HepG2 (cell line): ENCODE measurements around the gene NF2. TPM values are rescaled to one million over a fixed set of nuclear protein-coding genes. Genes with fewer than 3 reads are reported as not detected.

Source experiments
- ATAC-seq: fragments of 200-7000 bp; cut with Tn5 transposase; 3 replicates; pipeline ENCODE4 v1.9.1; 2020; ENCODE audit warnings: mild to moderate bottlenecking, moderate library complexity
- BruUV-seq: library from RNA; stranded (reverse); fragments of 400-500 nt; replicated peaks from 2 replicates; lab custom pipeline; 2021; lab: Mats Ljungman, UMichigan
- CTCF ChIA-PET: fragments of 300-600 bp; formaldehyde crosslinking; extraction: SDS; loops from one replicate; lab custom pipeline; 2021; ENCODE audit warnings: low total read pairs, inconsistent platforms, low intra/inter-chr PET ratio; lab: Yijun Ruan, JAX
- POLR2A ChIA-PET: fragments of 350-600 bp; sonication (Branson Sonifier 250); formaldehyde crosslinking; loops from one replicate; lab custom pipeline; 2020; ENCODE audit warnings: antibody characterized with exemption, inconsistent platforms; lab: Yijun Ruan, JAX
- DNase-seq: peaks from one replicate; pipeline ENCODE4 v3.0.0-alpha.2; 2015; ENCODE audit warnings: low spot score
- FAIRE-seq: peaks from 3 replicates; lab custom pipeline; 2011; peaks lifted over from hg19 to GRCh38; lab: Jason Lieb, UNC
- H2AFZ ChIP-seq: one replicate; pipeline ENCODE4 v1.6.1; 2011; ENCODE audit warnings: low read length, inconsistent platforms
- H3K27ac ChIP-seq: fragments of 300-600 bp; 3 replicates; pipeline ENCODE4 v1.8.0; 2011; ENCODE audit warnings: mixed run types, mild to moderate bottlenecking, mixed read lengths, low read length, inconsistent platforms; ENCODE audit not compliant: insufficient read depth; ENCODE audit errors: extremely low read length
- H3K27me3 ChIP-seq, 2 experiments: fragments of 200-600 bp in 1 of 2; 2 replicates in 1 of 2; 3 replicates in 1 of 2; pipeline versions ENCODE4 v1.6.0 to v1.8.0; 2011; ENCODE audit warnings: low read length in 2 of 2, mild to moderate bottlenecking in 2 of 2, moderate library complexity in 2 of 2, inconsistent platforms in 1 of 2; ENCODE audit not compliant: insufficient read depth in 2 of 2, control insufficient read depth in 1 of 2
- H3K36me3 ChIP-seq, 2 experiments: fragments of 200-600 bp in 1 of 2; replicated peaks in 1 of 2; 2 replicates in 1 of 2; 3 replicates in 1 of 2; pipeline versions ENCODE4 v1.5.1 to v1.8.0; 2011; ENCODE audit warnings: low read length in 2 of 2, inconsistent platforms in 1 of 2; ENCODE audit not compliant: insufficient read depth in 2 of 2, control insufficient read depth in 1 of 2
- H3K4me1 ChIP-seq: 2 replicates; pipeline ENCODE4 v1.5.1; 2012; ENCODE audit warnings: low read length, inconsistent platforms; ENCODE audit not compliant: insufficient read depth
- H3K4me2 ChIP-seq: 2 replicates; pipeline ENCODE4 v1.6.0; 2011; ENCODE audit warnings: low read depth, low read length, inconsistent platforms
- H3K4me3 ChIP-seq, 3 experiments: fragments of 200-600 bp in 1 of 3; sonication (generic), shearing (Covaris generic) in 1 of 3; replicated peaks in 1 of 3; 2 replicates each; pipeline ENCODE4 v1.5.1; 2011 to 2016; ENCODE audit warnings: low read length in 3 of 3, inconsistent platforms in 2 of 3, low read depth in 2 of 3, mild to moderate bottlenecking in 2 of 3, control low read depth in 1 of 3, mixed read lengths in 1 of 3; ENCODE audit not compliant: insufficient read depth in 1 of 3
- H3K79me2 ChIP-seq: one replicate; pipeline ENCODE4 v1.6.1; 2011; ENCODE audit warnings: low read length, inconsistent platforms; ENCODE audit not compliant: insufficient read depth
- H3K9ac ChIP-seq: 2 replicates; pipeline ENCODE4 v1.6.0; 2011; ENCODE audit warnings: mild to moderate bottlenecking, low read depth, low read length, inconsistent platforms; ENCODE audit not compliant: insufficient read depth
- H3K9me3 ChIP-seq: 2 replicates; pipeline ENCODE4 v1.5.1; 2012; ENCODE audit warnings: mild to moderate bottlenecking, low read length
- H4K20me1 ChIP-seq: 2 replicates; pipeline ENCODE4 v1.6.0; 2011; ENCODE audit warnings: inconsistent platforms, mild to moderate bottlenecking, low read length, moderate library complexity; ENCODE audit not compliant: insufficient read depth
- ATF4 ChIP-seq, 2 experiments: fragments of 450-650 bp in 1 of 2; sonication (generic) in 1 of 2; formaldehyde crosslinking; IDR thresholded peaks; 2 replicates each; pipeline versions ENCODE4 v1.5.0 to v1.8.0; 2020 to 2022; ENCODE audit warnings: mild to moderate bottlenecking in 1 of 2, missing genetic modification reagents in 1 of 2
- GTF3A ChIP-seq: sonication (generic); formaldehyde crosslinking; conservative IDR thresholded peaks from 2 replicates; pipeline ENCODE4 v1.4.0; 2020; ENCODE audit warnings: mild to moderate bottlenecking, missing genetic modification reagents
- HIVEP1 ChIP-seq: sonication (generic); formaldehyde crosslinking; IDR thresholded peaks from 2 replicates; pipeline ENCODE4 v1.4.0; 2020; ENCODE audit warnings: mild to moderate bottlenecking, missing genetic modification reagents
- MAFK ChIP-seq, 2 experiments: IDR thresholded peaks in 1 of 2; conservative IDR thresholded peaks in 1 of 2; 2 replicates each; pipeline ENCODE4 v1.6.1; 2011; ENCODE audit warnings: improper control_type of control experiment in 2 of 2, low read length in 2 of 2
- SATB2 ChIP-seq: sonication (generic); formaldehyde crosslinking; IDR thresholded peaks from 2 replicates; pipeline ENCODE4 v1.5.0; 2020; ENCODE audit warnings: missing genetic modification reagents
- SOX6 ChIP-seq, 2 experiments: fragments of 450-650 bp in 1 of 2; sonication (generic) in 1 of 2; formaldehyde crosslinking in 1 of 2; IDR thresholded peaks; 2 replicates each; pipeline versions ENCODE4 v1.4.0 to v1.6.1; 2017 to 2020; ENCODE audit warnings: antibody characterized with exemption in 1 of 2, mild to moderate bottlenecking in 1 of 2, missing genetic modification reagents in 1 of 2
- SRSF9 ChIP-seq: fragments of 200-400 bp; formaldehyde crosslinking; IDR thresholded peaks from 2 replicates; pipeline ENCODE4 v1.6.1; 2018; ENCODE audit warnings: borderline replicate concordance, mild to moderate bottlenecking, low read depth, low read length; ENCODE audit not compliant: insufficient read depth, poor library complexity, severe bottlenecking
- ZBTB46 ChIP-seq: sonication (generic); formaldehyde crosslinking; IDR thresholded peaks from 2 replicates; pipeline ENCODE4 v1.4.0; 2020; ENCODE audit warnings: mild to moderate bottlenecking, missing genetic modification reagents, borderline replicate concordance
- ZNF234 ChIP-seq: sonication (generic); formaldehyde crosslinking; conservative IDR thresholded peaks from 2 replicates; pipeline ENCODE4 v1.5.1; 2020; ENCODE audit warnings: mild to moderate bottlenecking, missing genetic modification reagents
- ZNF543 ChIP-seq: sonication (generic); formaldehyde crosslinking; IDR thresholded peaks from 2 replicates; pipeline ENCODE4 v1.4.0; 2020; ENCODE audit warnings: mild to moderate bottlenecking, missing genetic modification reagents
- ZNF562 ChIP-seq: sonication (generic); formaldehyde crosslinking; IDR thresholded peaks from 2 replicates; pipeline ENCODE4 v1.8.0; 2022; ENCODE audit warnings: missing genetic modification reagents, borderline replicate concordance
- ZNF660 ChIP-seq: sonication (generic); formaldehyde crosslinking; IDR thresholded peaks from 2 replicates; pipeline ENCODE4 v1.5.1; 2020; ENCODE audit warnings: mild to moderate bottlenecking, low read depth, missing genetic modification reagents, borderline replicate concordance
- ZNF75D ChIP-seq: sonication (generic); formaldehyde crosslinking; IDR thresholded peaks from 2 replicates; pipeline ENCODE4 v1.8.1; 2023; ENCODE audit warnings: missing genetic modification reagents, mild to moderate bottlenecking, borderline replicate concordance
- ZNF766 ChIP-seq: sonication (generic); formaldehyde crosslinking; IDR thresholded peaks from 2 replicates; pipeline ENCODE4 v1.5.0; 2020; ENCODE audit warnings: missing genetic modification reagents, borderline replicate concordance
- WGBS: methylation state at CpG from one replicate; pipeline ENCODE4 v1.1.6; 2017; ENCODE audit warnings: low lambda C conversion rate; 5-methylcytosine and 5-hydroxymethylcytosine counted together
- in situ Hi-C: cut with HindIII; loops from 2 replicates; pipeline ENCODE4 v1.10.0; 2017; ENCODE audit warnings: low pct_unique_long_range_greater_than_20kb; ENCODE audit not compliant: extremely low pct_ligation_motif_present
- intact Hi-C: fragments of 100-400 bp; cut with micrococcal nuclease; formaldehyde crosslinking; loops from one replicate; pipeline ENCODE4 v1.10.0; 2022; ENCODE audit not compliant: unreplicated experiment
- polyA plus RNA-seq, 8 experiments: library from polyadenylated mRNA; depleted of rRNA in 3 of 8; stranded (reverse) in 7 of 8; unstranded in 1 of 8; fragments of >200 nt; fragmentation: Illumina TruSeq in 4 of 8; extraction: Trizol in 4 of 8; gene quantifications; 2 replicates each; pipeline versions ENCODE4 v1.2.1 to v1.2.3, GENCODE V29; 2011 to 2016; ENCODE audit warnings: low read depth in 4 of 8, missing spikeins in 1 of 8, mixed read lengths in 1 of 8; ENCODE audit not compliant: insufficient read depth in 1 of 8
- total RNA-seq, 5 experiments: library from RNA; depleted of rRNA; stranded (reverse); fragments of >200 nt; fragmentation: Illumina TruSeq; extraction: Trizol; gene quantifications; 2 replicates each; pipeline ENCODE4 v1.2.3, GENCODE V29; 2016; ENCODE audit warnings: low read depth in 1 of 5

NF2 gene
- total and polyA plus RNA-seq, 2 of the 13 experiments (the other 11 are each of a cell fraction or from before 2014, with no cell fraction given), result 9.3 to 33.3 TPM

- POLR2A ChIA-PET, result interaction anchor here (1.2 to 3.1 kb wide), 7 partner anchors 13 to 41 kb away, joined by 5 to 95 read pairs (median 50); partner anchors contain the start of gene NIPSNAP1
- in situ Hi-C loops (no loop called here), intact Hi-C loops (no loop called here)
- Histone ChIP-seq H3K9ac (no peak overlapping the region), H3K4me3 (no peak overlapping the region), H3K79me2 (peaks cover 17% of the 10 kb centered on the region), H3K27ac (peak overlapping the region; percentile 87), H4K20me1 (no peaks in the 10 kb centered on the region), H3K36me3 (peaks cover 20 to 53% of the 10 kb centered on the region in 2 experiments), H2AFZ (no peak overlapping the region), H3K9me3 (no peaks in the 10 kb centered on the region), H3K4me2 (no peak overlapping the region), H3K4me1 (peaks cover 14% of the 10 kb centered on the region)
- CTCF ChIA-PET, result no interaction called here
- BruUV-seq, result TSS peak; percentile 59
- ATAC-seq (no peak), FAIRE-seq (no peak)
- no peak for TF ChIP-seq SRSF9
- no peak for TF ChIP-seq GTF3A (CRISPR knock-in tag)
- no peak for TF ChIP-seq ATF4 (CRISPR knock-in tag; IDR thresholded peaks at IDR 0.05)
- no peak for TF ChIP-seq SATB2 (CRISPR knock-in tag)
- no peak for TF ChIP-seq ZNF660
- no peak for TF ChIP-seq ZNF75D (CRISPR knock-in tag)
- TF ChIP-seq, all 625 proteins: peak for 0
- DNase-seq, result no peak
- WGBS, result 87% methylated on average over 4 of the region's 4 CpGs
- no peaks in the 10 kb centered on the region for H3K27me3 ChIP-seq
Measured at GRCh38 chr22:29555065-29555644, 48.3 kb upstream of the NF2 start.

- intact Hi-C loops (no loop called here), in situ Hi-C loops (no loop called here)
- Histone ChIP-seq H3K79me2 (no peaks in the 10 kb centered on the region), H3K9ac (no peak overlapping the region), H3K27me3 (no peaks in the 10 kb centered on the region), H3K4me1 (peaks cover 12% of the 10 kb centered on the region), H3K36me3 (peaks cover 36 to 75% of the 10 kb centered on the region in 2 experiments), H4K20me1 (no peaks in the 10 kb centered on the region), H3K4me3 (no peak overlapping the region), H3K4me2 (no peak overlapping the region), H3K9me3 (no peaks in the 10 kb centered on the region), H3K27ac (no peak overlapping the region), H2AFZ (no peak overlapping the region)
- ATAC-seq (no peak), DNase-seq (no peak), FAIRE-seq (no peak)
- 97% methylated on average over 6 of the region's 6 CpGs for WGBS
- no TSS peak for BruUV-seq
- CTCF ChIA-PET, result no interaction called here
- POLR2A ChIA-PET, result interaction anchor here (1.1 kb wide), 1 partner anchor 21 kb away, joined by 5 read pairs; no protein-coding TSS in a partner anchor
- no peak for TF ChIP-seq ZNF543
- no peak for TF ChIP-seq SOX6 (IDR thresholded peaks at IDR 0.05)
- TF ChIP-seq SOX6 (CRISPR knock-in tag; IDR thresholded peaks at IDR 0.05), result no peak
- TF ChIP-seq MAFK (conservative IDR thresholded peaks at IDR 0.05 in 1 of 2, IDR thresholded peaks at IDR 0.05 in 1 of 2; ENCODE audit: low read length in 2 of 2), result peak; percentile 68 to 82
- TF ChIP-seq ZNF766 (CRISPR knock-in tag), result no peak
- no peak for TF ChIP-seq ZNF562 (CRISPR knock-in tag)
- TF ChIP-seq ZBTB46, result no peak
- no peak for TF ChIP-seq ZNF234 (CRISPR knock-in tag)
- no peak for TF ChIP-seq HIVEP1 (CRISPR knock-in tag)
Measured at GRCh38 chr22:29559030-29559429, 44.4 kb upstream of the NF2 start.
